HG03095 (cell line): Measurements from ENCODE around the gene NEURL4.
"Not testable (repeated sequence)": the region's sequence is repeated elsewhere in the genome, so short reads cannot be mapped to it uniquely, and the experiment has no call there.

Experiments
- ATAC-seq: cut with Tn5 transposase; IDR thresholded peaks from one replicate; pipeline ENCODE4 v1.9.1; 2021; ENCODE audit warnings: moderate library complexity; ENCODE audit not compliant: unreplicated experiment

Gene NEURL4

GRCh38 chr17:7328840-7329373 is at the start of gene NEURL4:
NEURL4 (minus strand) TSS chr17:7329335; CDS start chr17:7329312, 23 bp downstream.
- ATAC-seq, result peak; percentile 3

GRCh38 chr17:7374353-7374752 is 45.2 kb upstream of the NEURL4 start:
- no peak for ATAC-seq

DNA sequence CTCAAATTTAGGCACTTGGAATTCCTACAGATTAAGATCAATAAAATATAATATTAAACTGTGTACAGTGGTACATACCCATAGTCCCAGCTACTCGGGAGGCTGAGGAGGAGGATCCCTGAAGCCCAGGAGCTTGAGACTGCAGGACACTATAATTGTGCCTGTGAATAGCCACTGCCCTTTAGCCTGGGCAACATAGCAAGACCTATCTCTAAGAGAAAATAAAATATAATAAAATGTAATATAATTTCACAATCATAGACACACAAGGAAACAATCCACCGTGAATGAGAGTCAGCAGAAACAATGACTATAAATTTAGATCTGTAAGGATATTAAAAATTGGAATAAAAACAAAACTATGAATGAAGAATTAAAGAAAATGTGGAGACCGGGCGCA is 41.7 kb upstream of the NEURL4 start:
- no peak for ATAC-seq

GRCh38 chr17:7369825-7370224 is 40.7 kb upstream of the NEURL4 start:
- ATAC-seq, result no peak

GRCh38 chr17:7368599-7368994 is 39.5 kb upstream of the NEURL4 start:
- ATAC-seq, result not testable (repeated sequence)

- no peak for ATAC-seq
Observed at GRCh38 chr17:7367918-7368598, 38.9 kb upstream of the NEURL4 start.

GRCh38 chr17:7367083-7367482 is 37.9 kb upstream of the NEURL4 start:
- no peak for ATAC-seq

DNA sequence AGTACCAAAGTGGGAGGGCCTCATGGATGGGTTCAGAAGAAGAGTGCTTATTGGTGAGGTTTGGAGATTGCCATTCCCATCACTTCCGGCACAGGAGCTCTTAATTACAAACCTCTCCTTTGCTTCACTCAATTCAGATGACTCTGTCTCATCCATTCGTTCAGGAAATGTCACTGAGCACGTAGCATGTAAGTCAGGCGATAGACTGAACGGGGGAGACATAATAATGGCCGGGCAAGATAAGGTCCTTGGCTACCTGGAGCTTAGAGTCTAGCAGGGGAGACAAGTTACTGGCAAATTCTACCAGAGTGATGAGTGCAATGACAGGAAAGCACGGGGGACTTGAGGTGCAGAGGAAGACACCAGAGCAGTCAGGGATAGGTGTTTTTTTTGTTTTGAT is 36.8 kb upstream of the NEURL4 start:
- ATAC-seq, result not testable (repeated sequence)

DNA sequence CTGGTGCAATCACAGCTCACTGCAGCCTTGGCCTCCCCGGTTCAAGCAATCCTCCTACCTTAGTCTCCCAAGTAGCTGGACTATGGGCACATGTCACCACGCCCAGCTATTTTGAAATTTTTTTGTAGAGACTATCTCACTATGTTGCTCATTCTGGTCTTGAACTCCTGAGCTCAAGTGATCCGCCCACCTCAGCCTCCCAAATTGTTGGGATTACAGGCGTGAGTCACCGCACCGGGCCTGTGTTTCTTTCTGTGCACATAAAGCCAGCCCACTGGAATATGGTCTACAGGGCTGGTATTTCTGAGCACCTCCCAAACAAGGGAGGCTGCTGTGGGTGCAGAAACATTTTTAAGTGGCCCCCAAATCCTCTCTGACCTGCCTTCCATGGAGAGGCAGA is 34.2 kb upstream of the NEURL4 start:
- ATAC-seq, result no peak

DNA sequence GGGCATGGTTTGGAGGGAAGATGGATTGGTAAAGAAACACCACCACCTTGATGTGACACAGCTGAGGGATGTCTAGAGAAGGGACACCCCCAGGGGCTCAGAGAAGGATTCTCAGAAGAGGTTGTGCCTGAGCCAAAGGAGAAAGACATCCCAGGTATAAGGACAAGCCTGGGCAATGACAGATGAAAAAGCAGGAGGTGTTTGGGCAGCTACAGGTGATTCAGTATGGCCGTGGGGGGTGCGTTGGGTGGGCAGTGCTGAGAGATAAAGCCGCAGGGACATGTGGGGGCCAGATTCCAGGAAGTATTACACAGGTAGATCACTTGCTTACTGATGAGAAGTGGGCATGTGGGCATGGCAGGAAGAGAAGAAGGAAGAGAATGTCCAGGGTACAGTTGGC is 32.8 kb upstream of the NEURL4 start:
- ATAC-seq, result no peak

DNA sequence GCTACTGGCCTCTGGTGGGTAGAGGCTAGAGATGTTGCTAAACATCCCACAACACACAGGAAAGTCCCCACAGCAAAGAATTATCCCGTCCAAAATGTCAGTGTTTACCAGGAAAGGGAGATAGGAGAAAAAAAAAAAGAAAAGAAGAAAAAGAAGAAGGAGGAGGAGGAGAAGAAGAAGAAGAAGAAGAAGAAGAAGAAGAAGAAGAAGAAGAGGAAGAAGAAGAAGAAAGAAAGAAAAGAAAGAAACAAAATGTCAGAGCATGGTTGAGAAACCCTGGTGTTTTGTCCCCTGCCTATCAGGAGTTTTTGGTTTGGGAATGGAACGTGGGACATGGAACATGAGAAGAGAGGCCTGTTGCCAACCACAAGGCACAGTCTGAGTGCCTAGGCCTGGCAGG is 28.2 kb upstream of the NEURL4 start:
- ATAC-seq, result no peak

DNA sequence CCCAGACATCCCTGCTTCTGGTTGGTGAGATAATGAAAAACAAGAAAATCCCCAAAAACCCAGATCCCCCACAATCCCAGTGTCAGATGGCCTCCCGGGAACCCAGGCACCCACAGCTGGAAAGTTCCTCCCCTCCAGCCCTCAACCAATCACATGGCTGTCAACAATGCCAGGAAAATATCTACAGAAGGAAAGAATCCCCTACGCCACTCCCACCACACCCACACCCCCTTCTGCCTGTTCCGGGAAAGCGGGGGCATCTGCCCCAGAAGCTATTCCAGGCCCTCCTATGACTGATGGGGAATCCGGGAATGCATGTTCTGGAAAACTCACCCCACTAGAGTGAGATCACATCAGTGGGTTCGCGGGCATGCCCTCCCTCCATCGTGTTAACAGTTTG is 27.6 kb upstream of the NEURL4 start:
- ATAC-seq, result no peak

GRCh38 chr17:7356072-7356549 is 27.0 kb upstream of the NEURL4 start:
- ATAC-seq, result no peak

GRCh38 chr17:7355573-7355972 is 26.4 kb upstream of the NEURL4 start:
- ATAC-seq, result no peak

DNA sequence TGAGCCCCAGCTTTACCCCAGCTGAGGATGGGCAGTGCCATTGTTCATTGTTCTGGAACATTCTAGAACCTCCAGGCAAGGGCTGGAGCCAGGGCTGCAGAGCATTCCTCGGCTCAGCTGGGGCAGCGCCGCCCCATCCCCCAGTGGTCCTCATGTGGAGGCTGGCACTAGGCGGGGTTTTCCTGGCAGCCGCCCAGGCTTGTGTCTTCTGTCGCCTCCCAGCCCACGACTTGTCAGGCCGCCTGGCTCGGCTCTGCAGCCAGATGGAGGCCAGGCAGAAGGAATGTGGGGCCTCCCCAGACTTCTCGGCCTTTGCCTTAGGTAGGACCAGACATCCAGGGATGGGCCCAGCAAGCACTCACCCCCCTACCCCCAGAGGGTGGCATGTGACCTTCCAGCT is 25.9 kb upstream of the NEURL4 start, which contains the start of gene TMEM95:
Gene TMEM95, plus strand, starts transcription at position 104 of the 400 bp plus-strand sequence. Its CDS starts 49 bp downstream, at position 153.
- no peak for ATAC-seq

DNA sequence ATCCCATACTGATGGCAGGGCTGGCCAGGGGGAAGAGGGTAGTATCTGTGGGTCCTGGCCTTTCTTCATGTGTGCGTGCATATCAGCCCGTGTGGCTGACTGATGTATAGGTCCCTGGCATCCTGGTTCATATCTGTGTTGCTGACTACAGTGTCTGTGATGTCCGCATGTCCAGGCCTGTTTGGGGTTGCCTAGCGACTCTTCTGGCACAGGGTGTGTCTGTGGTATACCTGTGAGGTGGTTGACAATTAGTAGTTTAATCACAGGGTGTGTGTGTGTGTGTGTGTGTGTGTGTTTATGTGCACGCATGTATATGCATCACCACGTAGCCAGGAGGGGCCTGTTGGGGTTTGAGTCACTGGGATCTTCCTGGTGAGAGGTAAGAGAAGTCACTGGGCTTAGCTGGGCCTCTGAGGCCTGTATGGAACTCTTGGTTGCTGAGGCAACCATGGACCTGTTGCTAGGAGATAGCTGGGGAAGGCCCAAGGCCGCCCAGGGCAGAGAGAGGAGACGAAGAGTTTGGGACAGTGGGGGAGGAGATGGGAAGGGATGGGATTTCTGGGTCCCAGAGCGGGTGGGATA is 25.2 kb upstream of the NEURL4 start:
- ATAC-seq, result no peak

DNA sequence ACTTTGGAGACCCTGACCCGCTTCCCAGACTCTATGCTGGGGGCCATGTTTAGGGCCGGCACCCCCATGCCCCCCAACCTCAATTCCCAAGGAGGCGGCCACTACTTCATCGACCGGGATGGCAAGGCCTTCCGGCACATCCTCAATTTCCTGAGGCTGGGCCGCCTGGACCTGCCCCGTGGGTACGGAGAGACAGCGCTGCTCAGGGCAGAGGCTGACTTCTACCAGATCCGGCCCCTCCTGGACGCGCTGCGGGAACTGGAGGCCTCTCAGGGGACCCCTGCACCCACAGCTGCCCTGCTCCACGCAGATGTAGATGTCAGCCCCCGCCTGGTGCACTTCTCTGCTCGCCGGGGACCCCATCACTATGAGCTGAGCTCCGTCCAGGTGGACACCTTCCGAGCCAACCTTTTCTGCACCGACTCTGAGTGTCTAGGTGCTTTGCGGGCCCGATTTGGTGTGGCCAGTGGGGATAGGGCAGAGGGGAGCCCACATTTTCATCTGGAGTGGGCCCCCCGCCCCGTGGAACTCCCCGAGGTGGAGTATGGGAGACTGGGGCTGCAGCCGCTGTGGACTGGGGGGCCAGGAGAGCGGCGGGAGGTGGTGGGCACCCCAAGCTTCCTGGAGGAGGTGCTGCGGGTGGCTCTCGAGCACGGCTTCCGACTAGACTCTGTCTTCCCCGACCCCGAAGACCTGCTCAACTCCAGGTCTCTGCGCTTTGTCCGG is 23.9 kb upstream of the NEURL4 start:
- no peak for ATAC-seq

DNA sequence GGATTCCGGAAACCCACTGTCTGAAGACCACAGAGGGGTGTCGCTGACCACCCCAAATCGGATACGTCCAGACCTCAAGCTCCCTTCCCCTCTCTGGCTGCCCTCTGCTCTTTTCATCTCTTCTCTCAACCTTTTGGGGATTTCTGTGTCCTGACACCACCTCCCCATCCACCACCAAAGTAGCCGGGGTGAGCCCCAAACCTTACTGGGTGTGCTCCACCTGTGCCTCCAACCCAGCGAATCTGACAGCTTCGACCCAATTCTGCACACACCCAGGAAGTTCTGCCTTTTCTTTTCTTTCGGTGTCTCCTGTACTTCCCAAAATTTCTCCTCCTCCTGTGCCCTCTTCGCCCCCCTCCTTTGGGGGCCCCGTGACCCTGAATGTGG is 23.4 kb upstream of the NEURL4 start:
- ATAC-seq, result no peak

DNA sequence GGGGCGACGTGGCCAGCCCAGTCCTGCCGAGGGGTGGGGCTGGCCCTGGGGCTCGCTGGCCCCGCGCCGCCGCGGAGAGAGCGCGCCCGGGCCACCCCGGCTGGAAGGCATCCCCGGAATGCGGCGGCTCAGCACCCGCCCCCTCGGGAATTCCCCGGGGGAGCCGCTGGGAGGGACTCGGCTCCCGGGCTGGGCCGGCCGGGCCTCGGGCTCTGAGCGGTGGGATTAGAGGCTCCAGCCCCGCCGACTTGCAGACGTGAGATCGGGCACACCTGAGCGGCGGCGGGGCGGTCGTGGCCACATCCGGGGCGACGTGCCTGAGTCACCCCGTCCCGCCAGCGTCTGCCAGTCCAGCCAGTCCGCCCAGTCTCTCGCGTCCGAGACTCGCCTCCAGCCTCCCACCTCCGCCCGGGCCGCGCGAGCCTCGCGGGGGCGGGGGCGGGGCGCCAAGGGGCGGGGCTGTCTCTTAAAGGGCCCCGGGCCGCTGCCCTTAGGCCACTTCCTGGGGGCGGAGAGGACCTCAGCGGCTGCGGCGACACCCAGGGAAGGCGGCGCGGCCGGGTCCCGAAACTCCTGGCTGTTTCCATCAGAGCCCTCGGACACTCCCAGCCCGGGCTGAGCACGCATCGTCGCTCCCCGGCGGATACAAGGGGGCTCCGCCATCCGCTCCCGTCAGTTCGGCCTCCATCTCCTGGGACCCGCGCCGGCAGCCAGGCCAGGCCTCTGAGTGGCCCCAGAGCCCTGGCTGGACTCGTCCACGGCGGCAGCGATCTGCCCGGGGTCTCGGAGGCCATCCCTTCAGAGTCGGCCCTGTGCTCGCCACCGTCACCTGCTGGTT is 22.7 kb upstream of the NEURL4 start, which contains the start of gene KCTD11:
Gene KCTD11, plus strand, starts transcription at position 498 of the 838 bp plus-strand sequence.
- peak; percentile 45 for ATAC-seq

DNA sequence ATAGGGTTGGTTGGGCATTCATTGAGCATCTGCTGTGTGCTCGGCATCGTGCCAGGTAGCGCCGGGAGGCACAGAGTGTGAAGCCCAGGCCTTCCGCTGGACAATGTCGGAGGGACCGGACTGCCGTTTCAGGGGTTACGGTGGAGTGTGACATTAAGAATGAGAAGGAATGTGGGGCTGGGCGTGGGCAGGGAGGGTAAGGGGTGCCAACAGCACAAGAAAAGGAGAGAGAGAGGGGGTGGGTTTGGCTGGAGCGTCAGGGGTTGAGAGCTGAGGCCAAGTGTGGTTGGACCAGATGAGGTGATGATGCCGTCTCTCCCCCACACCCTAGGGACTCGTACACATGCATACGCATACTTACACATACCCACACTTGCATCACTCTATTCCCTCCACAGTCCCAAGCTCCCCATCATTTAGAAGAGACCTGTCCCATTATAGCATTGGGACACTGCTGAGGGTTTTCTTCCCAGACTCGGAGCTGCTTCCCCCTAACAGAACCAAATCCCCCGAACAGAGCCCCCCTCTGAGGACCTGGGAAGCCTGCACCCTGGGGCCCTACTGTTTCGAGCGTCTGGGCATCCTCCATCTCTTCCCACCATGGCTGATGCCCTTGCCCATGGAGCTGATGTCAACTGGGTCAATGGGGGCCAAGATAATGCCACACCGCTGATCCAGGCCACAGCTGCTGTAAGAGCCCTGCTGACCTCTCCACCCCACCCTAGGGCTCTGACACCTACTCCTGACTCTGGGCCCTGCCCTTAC is 19.5 kb upstream of the NEURL4 start:
- ATAC-seq, result no peak
